Osteoblast (primary cell): Measurements from ENCODE around the gene DYNC1I1. TPM values are rescaled to one million over a fixed set of nuclear protein-coding genes. Genes with fewer than 3 reads are reported as not detected.

Experiments used
- DNase-seq: peaks from one replicate; pipeline ENCODE4 v3.0.0; 2011; ENCODE audit warnings: low spot score, mixed read lengths; ENCODE audit not compliant: insufficient read length; ENCODE audit errors: missing footprints
- H2AFZ ChIP-seq: 2 replicates; pipeline ENCODE4 v1.6.0; 2011; ENCODE audit warnings: mild to moderate bottlenecking, low read length
- H3K27ac ChIP-seq: 2 replicates; pipeline ENCODE4 v1.5.1; 2011; ENCODE audit warnings: mild to moderate bottlenecking, low read depth, low read length, moderate library complexity
- H3K27me3 ChIP-seq: 2 replicates; pipeline ENCODE4 v1.6.0; 2012; ENCODE audit warnings: mild to moderate bottlenecking, control low read depth, inconsistent platforms, low read length, moderate library complexity; ENCODE audit not compliant: insufficient read depth
- H3K36me3 ChIP-seq: 2 replicates; pipeline ENCODE4 v1.5.1; 2011; ENCODE audit warnings: mild to moderate bottlenecking, low read length, control low read depth, moderate library complexity; ENCODE audit not compliant: insufficient read depth
- H3K4me1 ChIP-seq: 2 replicates; pipeline ENCODE4 v1.5.1; 2011; ENCODE audit warnings: mild to moderate bottlenecking, low read length, control low read depth, moderate library complexity; ENCODE audit not compliant: insufficient read depth
- H3K4me2 ChIP-seq: 2 replicates; pipeline ENCODE4 v1.6.0; 2011; ENCODE audit warnings: mild to moderate bottlenecking, low read length; ENCODE audit not compliant: insufficient read depth
- H3K4me3 ChIP-seq: fragments of 200-600 bp; sonication (generic); 3 replicates; pipeline ENCODE4 v1.5.1; 2012; ENCODE audit warnings: mild to moderate bottlenecking, low read length, inconsistent platforms; ENCODE audit not compliant: insufficient read depth
- H3K79me2 ChIP-seq: 2 replicates; pipeline ENCODE4 v1.6.0; 2012; ENCODE audit warnings: mild to moderate bottlenecking, low read length, control low read depth, inconsistent platforms; ENCODE audit not compliant: insufficient read depth
- H3K9me3 ChIP-seq: 2 replicates; pipeline ENCODE4 v1.5.1; 2011; ENCODE audit warnings: low read depth, low read length, control low read depth
- H4K20me1 ChIP-seq: 2 replicates; pipeline ENCODE4 v1.6.0; 2012; ENCODE audit warnings: mild to moderate bottlenecking, low read length, control low read depth; ENCODE audit not compliant: insufficient read depth
- CTCF ChIP-seq: IDR thresholded peaks from 2 replicates; pipeline ENCODE4 v1.5.1; 2011; ENCODE audit warnings: mild to moderate bottlenecking, low read depth, low read length, moderate library complexity; ENCODE audit errors: extremely low read depth
- total RNA-seq: library from RNA; depleted of rRNA; stranded (reverse); fragments of >200 nt; gene quantifications from 2 replicates; pipeline ENCODE4 v1.2.3, GENCODE V29; 2012

DYNC1I1 gene
- total RNA-seq, 1 donor, result 2.2 TPM

- no peak overlapping the region for H3K27ac ChIP-seq
- peak overlapping the region; percentile 17 for H3K4me2 ChIP-seq
- H4K20me1 ChIP-seq, result no peaks in the 10 kb centered on the region
- H3K79me2 ChIP-seq, result no peaks in the 10 kb centered on the region
- H3K36me3 ChIP-seq, result no peaks in the 10 kb centered on the region
- H3K4me3 ChIP-seq, result no peak overlapping the region
- DNase-seq, result peak; percentile 71
- peak; percentile 79 for TF ChIP-seq CTCF
- H2AFZ ChIP-seq, result no peak overlapping the region
- H3K4me1 ChIP-seq, result peaks cover 3% of the 10 kb centered on the region
- no peaks in the 10 kb centered on the region for H3K27me3 ChIP-seq
- H3K9me3 ChIP-seq, result no peaks in the 10 kb centered on the region
These were observed 98.9 kb downstream of the DYNC1I1 start for GRCh38 chr7:95871075-95871848.

- H3K27ac ChIP-seq, result no peak overlapping the region
- H4K20me1 ChIP-seq, result no peaks in the 10 kb centered on the region
- no peak overlapping the region for H3K4me2 ChIP-seq
- DNase-seq, result no peak
- no peak for TF ChIP-seq CTCF
- no peaks in the 10 kb centered on the region for H3K9me3 ChIP-seq
- H3K79me2 ChIP-seq, result no peaks in the 10 kb centered on the region
- no peaks in the 10 kb centered on the region for H3K27me3 ChIP-seq
- peak overlapping the region; percentile 15 for H2AFZ ChIP-seq
- H3K4me1 ChIP-seq, result peaks cover 3% of the 10 kb centered on the region
- no peak overlapping the region for H3K4me3 ChIP-seq
- H3K36me3 ChIP-seq, result no peaks in the 10 kb centered on the region
These were observed 99.5 kb downstream of the DYNC1I1 start for GRCh38 chr7:95871896-95872295.

- Histone ChIP-seq H3K79me2 (no peaks in the 10 kb centered on the region), H4K20me1 (no peaks in the 10 kb centered on the region), H3K4me3 (no peak overlapping the region), H3K4me2 (no peak overlapping the region), H3K9me3 (no peaks in the 10 kb centered on the region), H3K4me1 (peaks cover 3% of the 10 kb centered on the region), H3K36me3 (no peaks in the 10 kb centered on the region), H3K27ac (no peak overlapping the region), H2AFZ (no peak overlapping the region), H3K27me3 (no peaks in the 10 kb centered on the region)
- TF ChIP-seq CTCF, result no peak
- no peak for DNase-seq
These were observed 101.8 kb downstream of the DYNC1I1 start for GRCh38 chr7:95874129-95874528.

- Histone ChIP-seq H3K4me1 (peaks cover 3% of the 10 kb centered on the region), H3K36me3 (no peaks in the 10 kb centered on the region), H2AFZ (peak overlapping the region; percentile 6), H3K79me2 (no peaks in the 10 kb centered on the region), H3K4me3 (no peak overlapping the region), H3K27me3 (no peaks in the 10 kb centered on the region), H3K27ac (no peak overlapping the region), H3K4me2 (no peak overlapping the region), H4K20me1 (no peaks in the 10 kb centered on the region), H3K9me3 (no peaks in the 10 kb centered on the region)
- TF ChIP-seq CTCF, result no peak
- peak; percentile 53 for DNase-seq
These were observed 102.3 kb downstream of the DYNC1I1 start for GRCh38 chr7:95874541-95875265.
